Naive thymus-derived CD8-positive, alpha-beta T cell (primary cell): Measurements from ENCODE around the gene HGFAC. TPM values are rescaled to one million over a fixed set of nuclear protein-coding genes. Genes with fewer than 3 reads are reported as not detected.

Source experiments
- ATAC-seq, 2 donors: fragments of 150-1000 bp; cut with Tn5 transposase in 1 of 2; sonication (Bioruptor Pico), chemical (Tn5 transposase) in 1 of 2; 1 replicate in 1 of 2; 2 replicates in 1 of 2; pipeline ENCODE4 v1.10.0; 2021; ENCODE audit warnings: mild to moderate bottlenecking in 2 of 2, moderate library complexity in 2 of 2
- POLR2A ChIA-PET: fragments of 350-600 bp; sonication (Branson Sonifier 250); formaldehyde crosslinking; loops from one replicate; lab custom pipeline; 2021; ENCODE audit warnings: antibody characterized with exemption; lab: Charles Lee
- DNase-seq, 10 donors: peaks; one replicate each; pipeline versions ENCODE4 v3.0.0 to v3.0.0-alpha.2; 2020 to 2022
- H3K27ac Mint-ChIP-seq, 10 donors: one replicate each; pipeline ENCODE4 v1.8.0; 2020 to 2022; ENCODE audit warnings: mild to moderate bottlenecking in 10 of 10, mixed read lengths in 10 of 10, moderate library complexity in 4 of 10, inconsistent platforms in 1 of 10
- H3K27me3 Mint-ChIP-seq, 5 donors: one replicate each; pipeline ENCODE4 v1.8.0; 2021 to 2022; ENCODE audit warnings: mixed read lengths in 5 of 5
- H3K36me3 Mint-ChIP-seq, 3 donors: one replicate each; pipeline ENCODE4 v1.8.0; 2020 to 2022; ENCODE audit warnings: mixed read lengths in 3 of 3, mild to moderate bottlenecking in 2 of 3, inconsistent platforms in 1 of 3
- H3K4me1 Mint-ChIP-seq, 4 donors: one replicate each; pipeline ENCODE4 v1.8.0; 2021 to 2022; ENCODE audit warnings: mixed read lengths in 4 of 4
- H3K4me3 Mint-ChIP-seq, 10 donors: one replicate each; pipeline ENCODE4 v1.8.0; 2020 to 2022; ENCODE audit warnings: mild to moderate bottlenecking in 10 of 10, mixed read lengths in 10 of 10, moderate library complexity in 6 of 10, inconsistent platforms in 1 of 10
- H3K9me3 Mint-ChIP-seq, 9 donors: one replicate each; pipeline ENCODE4 v1.8.0; 2020 to 2022; ENCODE audit warnings: mixed read lengths in 9 of 9, mild to moderate bottlenecking in 3 of 9, inconsistent platforms in 1 of 9, moderate library complexity in 1 of 9
- polyA plus RNA-seq, 3 donors: library from polyadenylated mRNA; unstranded; fragments of 300-500 nt; fragmentation: Illumina TruSeq; gene quantifications; one replicate each; pipeline ENCODE4 v1.2.3, GENCODE V29; 2021
- total RNA-seq, 8 experiments: library from RNA in 2 of 8; stranded (reverse) in 2 of 8; gene quantifications; one replicate each; pipeline ENCODE4 v1.2.3 and lab custom pipeline; 2021 to 2026

HGFAC gene
- not detected for total RNA-seq
- not detected for polyA plus RNA-seq
- total RNA-seq (lab: John Stamatoyannopoulos, UW): 0 to 0.17 (median 0) reads per million in 6 experiments

DNA sequence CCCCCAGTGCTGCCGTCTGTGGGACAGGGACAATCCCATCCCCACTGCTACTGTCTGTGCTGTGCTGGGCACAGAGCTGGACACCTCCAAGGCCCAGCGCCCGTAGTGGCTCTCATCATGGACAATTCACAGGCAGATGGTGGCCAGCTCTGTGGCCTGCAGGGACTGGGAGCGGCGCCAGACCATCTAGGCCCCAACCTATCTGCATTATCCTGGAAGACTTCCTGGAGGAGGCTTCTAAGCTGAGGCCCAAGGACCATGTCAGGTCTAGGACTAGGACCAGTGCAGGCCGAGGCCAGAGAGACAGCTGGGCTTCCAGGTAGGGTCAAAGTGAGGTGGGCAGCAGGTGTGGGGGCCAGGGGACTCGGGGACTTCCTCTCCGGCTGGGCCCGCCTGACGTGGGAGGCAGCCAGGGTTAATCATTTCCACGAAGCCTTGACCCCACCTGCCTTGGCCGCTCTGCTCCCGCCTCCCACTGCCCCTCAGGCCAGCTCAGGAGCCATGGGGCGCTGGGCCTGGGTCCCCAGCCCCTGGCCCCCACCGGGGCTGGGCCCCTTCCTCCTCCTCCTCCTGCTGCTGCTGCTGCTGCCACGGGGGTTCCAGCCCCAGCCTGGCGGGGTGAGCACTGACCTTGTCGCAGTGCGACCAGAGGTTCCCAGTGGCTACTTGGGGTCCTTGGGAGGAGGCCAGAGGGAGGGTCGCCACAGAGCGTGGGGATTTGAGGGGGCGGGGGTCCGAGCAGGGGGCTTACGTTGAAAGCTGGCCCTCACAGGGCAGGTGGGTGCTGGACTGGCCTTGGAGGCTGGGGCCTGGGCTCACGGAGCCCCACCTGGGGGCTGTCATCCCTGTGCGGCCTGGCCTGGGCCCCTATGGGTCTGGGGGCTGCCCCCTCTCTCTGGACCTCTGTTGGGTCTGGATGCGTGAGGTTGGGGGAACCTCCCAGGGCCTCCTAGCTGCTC, at the start of gene HGFAC:
TSS of gene HGFAC (plus strand) at position 468 of the 959 bp plus-strand sequence. CDS start at position 502, 34 bp downstream.
- H3K27ac Mint-ChIP-seq: no peak within 1 kb of the TSS
- H3K27me3 Mint-ChIP-seq: no peaks in the 10 kb centered on the region
- no peak for DNase-seq
- no peak within 1 kb of the TSS for H3K4me3 Mint-ChIP-seq
- no peaks in the 10 kb centered on the region for H3K36me3 Mint-ChIP-seq
- ATAC-seq: no peak
- H3K9me3 Mint-ChIP-seq: no peaks in the 10 kb centered on the region
- POLR2A ChIA-PET: no interaction called here
- H3K4me1 Mint-ChIP-seq: no peaks in the 10 kb centered on the region

DNA sequence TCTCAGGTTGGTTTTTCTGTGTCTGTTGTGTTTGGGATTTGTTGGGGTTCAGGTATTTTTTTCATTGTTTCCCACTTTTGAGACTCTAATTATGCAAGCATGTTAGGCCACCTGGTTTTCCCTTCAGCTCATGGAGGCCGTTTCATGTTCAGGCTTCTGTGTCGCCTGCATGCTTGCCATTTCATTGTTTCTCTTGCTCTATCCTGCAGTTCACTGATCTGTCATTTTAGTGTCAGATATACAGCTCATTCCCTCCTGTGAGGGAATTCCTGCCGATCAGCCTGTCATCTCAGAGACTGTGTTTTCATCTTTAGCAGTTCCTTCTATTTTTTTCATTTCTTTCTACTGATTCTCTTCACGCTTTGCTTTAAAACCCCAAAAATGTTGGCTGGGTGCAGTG, 49.4 kb upstream of the HGFAC start:
- Mint-ChIP-seq H3K4me3 (no peak overlapping the region), H3K4me1 (peaks cover 0 to 24% (median 5%) of the 10 kb centered on the region in 4 donors), H3K27me3 (peaks cover 2 to 29% (median 13%) of the 10 kb centered on the region in 5 donors), H3K36me3 (peaks cover 0 to 11% (median 4%) of the 10 kb centered on the region in 3 donors), H3K27ac (peak overlapping the region in 2 of 10 donors; percentile 64 to 66), H3K9me3 (peaks cover 0 to 9% (median 0%) of the 10 kb centered on the region in 9 donors)
- POLR2A ChIA-PET: no interaction called here
- DNase-seq (no peak), ATAC-seq (no peak)

DNA sequence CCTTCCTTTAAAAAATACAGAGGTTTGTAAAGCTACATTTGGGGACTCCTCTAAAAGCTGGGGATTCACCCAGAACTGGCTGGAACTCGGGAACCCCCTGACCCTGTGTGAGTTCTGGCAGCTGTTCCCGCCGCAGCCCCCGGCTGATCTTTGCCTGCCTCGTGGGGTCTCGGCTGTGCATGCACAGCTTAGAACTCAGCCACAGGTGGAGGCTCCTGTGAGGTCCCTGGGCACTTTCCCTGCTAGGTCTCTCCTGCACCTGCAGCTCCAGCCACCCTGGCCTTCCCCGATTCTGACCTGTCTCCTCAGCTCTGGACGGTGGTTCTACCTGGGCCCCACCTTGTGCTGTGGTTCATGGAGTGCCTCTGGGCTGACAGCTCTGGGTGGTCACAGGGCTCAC, 48.6 kb upstream of the HGFAC start:
- POLR2A ChIA-PET: no interaction called here
- H3K4me3 Mint-ChIP-seq: no peak overlapping the region
- peaks cover 0 to 9% (median 0%) of the 10 kb centered on the region in 9 donors for H3K9me3 Mint-ChIP-seq
- DNase-seq (no peak), ATAC-seq (no peak)
- peaks cover 2 to 23% (median 13%) of the 10 kb centered on the region in 5 donors for H3K27me3 Mint-ChIP-seq
- peaks cover 0 to 16% (median 5%) of the 10 kb centered on the region in 4 donors for H3K4me1 Mint-ChIP-seq
- peaks cover 0 to 11% (median 4%) of the 10 kb centered on the region in 3 donors for H3K36me3 Mint-ChIP-seq
- H3K27ac Mint-ChIP-seq: no peak overlapping the region

DNA sequence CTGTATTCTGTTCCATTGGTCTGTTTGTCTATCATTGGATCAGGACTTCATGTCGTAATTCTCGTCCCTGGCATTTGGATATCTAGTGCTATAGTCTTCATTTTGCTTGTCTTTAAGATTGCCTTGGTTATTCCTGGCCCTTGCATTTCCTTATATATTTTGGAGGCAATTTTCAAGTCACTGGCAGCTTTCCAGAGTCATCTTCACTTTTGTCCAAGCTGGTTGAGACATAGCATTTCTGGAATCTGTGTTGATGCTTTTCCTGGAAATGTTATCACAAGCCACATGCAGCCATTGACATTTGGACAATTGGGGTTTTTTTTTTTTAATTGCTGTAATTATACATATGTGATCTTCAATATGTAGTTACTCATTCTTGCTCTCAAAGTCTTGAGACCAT, 45.2 kb upstream of the HGFAC start:
- POLR2A ChIA-PET: no interaction called here
- H3K4me3 Mint-ChIP-seq: no peak overlapping the region
- ATAC-seq: no peak

DNA sequence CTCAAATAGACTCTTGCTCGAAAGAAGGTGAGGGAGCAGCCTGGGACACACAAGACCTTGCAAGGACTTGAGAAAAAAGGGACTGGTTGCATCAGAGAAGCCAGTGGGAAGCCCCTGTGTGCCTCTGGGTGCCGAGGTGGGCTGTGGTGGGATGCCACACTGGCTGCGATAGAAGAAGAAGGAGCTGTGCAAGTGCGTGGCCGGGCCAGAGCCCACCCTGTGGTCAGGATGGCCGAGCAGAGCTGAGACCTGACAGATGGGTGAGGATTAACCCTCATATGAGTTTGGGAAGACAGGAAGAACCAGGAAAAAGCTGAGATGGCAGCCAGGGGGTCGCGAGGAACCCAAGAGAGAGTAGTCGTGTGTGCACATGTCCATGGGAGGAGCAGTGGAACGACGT, 44.6 kb upstream of the HGFAC start:
- Mint-ChIP-seq H3K9me3 (peaks cover 0 to 9% (median 0%) of the 10 kb centered on the region in 9 donors), H3K27ac (no peak overlapping the region)

More for the DNA sequence above, 45.2 kb upstream of the HGFAC start:
- Mint-ChIP-seq H3K27me3 (peaks cover 0 to 5% (median 0%) of the 10 kb centered on the region in 5 donors), H3K27ac (no peak overlapping the region), H3K4me1 (peaks cover 0 to 7% (median under 1%) of the 10 kb centered on the region in 4 donors), H3K9me3 (peaks cover 0 to 9% (median 0%) of the 10 kb centered on the region in 9 donors), H3K36me3 (peaks cover 0 to 11% (median 4%) of the 10 kb centered on the region in 3 donors)
- no peak for DNase-seq

DNA sequence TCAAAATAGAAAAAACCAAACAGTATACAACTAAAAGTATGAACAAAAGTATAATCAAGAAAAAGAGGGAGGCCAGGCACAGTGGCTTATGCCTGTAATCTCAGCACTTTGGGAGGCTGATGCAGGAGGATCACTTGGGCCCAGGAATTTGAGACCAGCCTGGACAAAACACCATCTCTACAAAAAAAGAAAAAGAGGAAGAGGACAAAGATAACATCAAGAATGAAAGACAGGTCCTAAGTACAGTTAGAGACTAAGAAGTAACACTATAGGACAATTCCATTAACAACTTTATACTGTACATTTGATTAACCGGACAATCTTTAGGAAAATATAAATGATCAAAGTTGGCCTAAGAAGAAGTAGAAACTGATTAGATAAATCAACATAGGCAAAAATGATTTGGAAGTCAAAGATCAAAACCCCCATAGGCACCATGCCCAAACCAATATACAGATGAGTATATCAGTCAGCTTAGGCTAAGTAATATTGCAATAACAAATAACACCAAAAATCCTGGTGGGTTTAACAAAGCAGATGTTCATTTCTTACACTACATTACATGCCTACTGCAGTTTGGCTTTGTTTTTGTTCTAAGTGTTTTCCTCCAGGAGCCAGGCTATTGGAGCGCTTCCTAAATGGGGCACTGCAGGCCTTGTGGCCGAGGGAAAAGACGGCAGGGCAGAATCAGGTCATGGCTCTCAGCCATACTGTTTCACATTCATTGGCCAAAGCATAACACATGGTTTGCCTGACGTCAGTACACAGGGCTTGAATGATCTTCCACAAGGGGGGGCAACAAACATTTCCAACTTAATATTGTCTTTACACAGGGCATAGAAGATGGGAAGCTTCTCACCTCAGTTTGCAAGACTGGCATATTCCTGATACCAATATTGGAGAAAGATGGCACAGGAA, 42.2 kb upstream of the HGFAC start:
- Mint-ChIP-seq H3K4me1 (peaks cover 0 to 17% (median under 1%) of the 10 kb centered on the region in 4 donors), H3K4me3 (no peak overlapping the region), H3K36me3 (peaks cover 0 to 11% (median 4%) of the 10 kb centered on the region in 3 donors), H3K27ac (no peak overlapping the region), H3K27me3 (no peaks in the 10 kb centered on the region), H3K9me3 (peaks cover 0 to 9% (median 0%) of the 10 kb centered on the region in 9 donors)
- POLR2A ChIA-PET: no interaction called here
- ATAC-seq (peak in 1 of 2 donors; percentile 63), DNase-seq (no peak)

More for the DNA sequence above, 44.6 kb upstream of the HGFAC start:
- H3K36me3 Mint-ChIP-seq: peaks cover 0 to 11% (median 4%) of the 10 kb centered on the region in 3 donors
- peaks cover 0 to 5% (median 0%) of the 10 kb centered on the region in 5 donors for H3K27me3 Mint-ChIP-seq
- POLR2A ChIA-PET: no interaction called here
- no peak for DNase-seq
- peaks cover 0 to 7% (median under 1%) of the 10 kb centered on the region in 4 donors for H3K4me1 Mint-ChIP-seq
- ATAC-seq: no peak
- H3K4me3 Mint-ChIP-seq: no peak overlapping the region

DNA sequence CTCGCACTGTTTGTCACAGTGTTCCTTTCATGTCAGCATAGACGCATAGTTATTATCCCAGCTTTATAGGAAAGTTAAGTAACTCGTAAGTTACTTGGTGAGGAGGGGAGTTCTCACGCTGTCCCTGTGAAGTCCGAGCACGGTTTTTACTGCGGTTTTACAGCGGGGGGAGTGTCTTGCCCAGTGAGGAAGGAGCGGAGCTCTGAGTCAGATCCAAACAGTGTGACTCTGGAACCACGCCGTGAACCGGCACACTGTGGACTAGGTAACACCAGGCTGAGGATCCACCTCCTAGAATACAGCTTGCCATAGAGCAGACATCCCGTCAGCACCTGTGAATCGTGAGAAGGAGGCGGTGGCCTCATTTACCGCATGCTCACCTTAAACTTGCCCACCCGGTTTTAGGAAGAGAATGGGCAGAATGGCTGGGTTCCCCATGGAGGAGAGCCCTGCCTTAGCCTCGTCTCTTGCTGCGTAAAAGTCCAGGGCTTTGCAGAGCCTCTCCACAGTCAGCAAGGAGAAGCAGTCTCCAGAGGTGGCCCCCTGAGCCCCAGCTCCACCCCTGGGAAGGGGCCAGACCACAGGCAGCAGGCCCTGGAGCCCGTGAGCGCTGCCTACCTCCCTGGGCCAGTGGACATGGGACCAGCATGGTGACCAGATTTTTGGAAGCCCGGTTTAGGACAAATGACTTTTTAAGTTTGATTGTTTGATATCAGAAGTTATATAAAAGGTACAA, 40.2 kb upstream of the HGFAC start:
- Mint-ChIP-seq H3K4me3 (no peak overlapping the region), H3K27ac (no peak overlapping the region), H3K4me1 (peaks cover 0 to 17% (median under 1%) of the 10 kb centered on the region in 4 donors), H3K27me3 (no peaks in the 10 kb centered on the region), H3K36me3 (peaks cover 0 to 5% (median 0%) of the 10 kb centered on the region in 3 donors), H3K9me3 (peaks cover 0 to 2% (median 0%) of the 10 kb centered on the region in 9 donors)
- DNase-seq (peak in 1 of 10 donors; percentile 4), ATAC-seq (no peak)
- POLR2A ChIA-PET: no interaction called here

DNA sequence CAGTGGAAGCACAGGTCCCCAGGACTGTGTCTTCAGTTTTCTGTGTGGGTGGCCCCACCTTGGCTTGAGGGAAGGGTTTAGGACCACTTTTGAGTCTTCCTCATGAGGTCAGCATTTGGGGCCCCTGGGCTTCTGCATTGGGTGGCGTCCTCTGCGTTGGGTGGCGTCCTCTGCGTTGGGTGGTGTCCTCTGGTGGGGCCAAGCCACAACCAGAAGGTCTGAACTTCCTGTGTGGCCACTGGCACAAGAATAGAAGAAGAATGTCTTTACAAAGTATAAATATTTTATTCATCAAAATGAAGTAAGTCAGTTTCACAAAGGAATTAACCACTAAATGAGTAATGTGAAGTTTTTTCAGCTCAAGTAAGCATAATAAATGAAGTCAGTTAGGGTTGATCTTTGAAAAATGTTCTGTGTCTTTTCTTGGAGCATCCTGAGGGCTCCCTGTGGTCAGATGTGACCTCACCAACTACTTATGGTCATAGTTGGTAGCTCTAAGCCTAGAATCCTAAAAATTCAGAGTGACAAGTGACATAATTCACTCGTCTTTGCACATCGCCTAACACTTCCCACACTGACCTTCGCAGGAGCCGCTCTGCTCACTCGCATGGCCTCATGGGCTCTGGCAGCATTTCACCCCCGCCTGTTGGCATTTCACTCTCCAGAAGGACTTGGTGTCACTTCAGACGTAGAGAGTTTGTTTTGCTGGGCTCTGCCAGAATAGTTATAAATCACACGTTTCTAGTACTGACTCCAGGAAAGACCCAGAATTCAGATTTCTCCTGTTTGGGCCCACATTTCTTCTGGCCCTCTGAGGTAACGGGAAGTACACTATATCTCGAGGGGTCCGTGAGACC, 39.0 kb upstream of the HGFAC start:
- peaks cover 0 to 17% (median 0%) of the 10 kb centered on the region in 4 donors for H3K4me1 Mint-ChIP-seq
- DNase-seq: no peak
- POLR2A ChIA-PET: no interaction called here
- H3K27ac Mint-ChIP-seq: no peak overlapping the region
- no peaks in the 10 kb centered on the region for H3K9me3 Mint-ChIP-seq
- H3K36me3 Mint-ChIP-seq: no peaks in the 10 kb centered on the region
- H3K27me3 Mint-ChIP-seq: no peaks in the 10 kb centered on the region
- no peak for ATAC-seq
- H3K4me3 Mint-ChIP-seq: no peak overlapping the region

DNA sequence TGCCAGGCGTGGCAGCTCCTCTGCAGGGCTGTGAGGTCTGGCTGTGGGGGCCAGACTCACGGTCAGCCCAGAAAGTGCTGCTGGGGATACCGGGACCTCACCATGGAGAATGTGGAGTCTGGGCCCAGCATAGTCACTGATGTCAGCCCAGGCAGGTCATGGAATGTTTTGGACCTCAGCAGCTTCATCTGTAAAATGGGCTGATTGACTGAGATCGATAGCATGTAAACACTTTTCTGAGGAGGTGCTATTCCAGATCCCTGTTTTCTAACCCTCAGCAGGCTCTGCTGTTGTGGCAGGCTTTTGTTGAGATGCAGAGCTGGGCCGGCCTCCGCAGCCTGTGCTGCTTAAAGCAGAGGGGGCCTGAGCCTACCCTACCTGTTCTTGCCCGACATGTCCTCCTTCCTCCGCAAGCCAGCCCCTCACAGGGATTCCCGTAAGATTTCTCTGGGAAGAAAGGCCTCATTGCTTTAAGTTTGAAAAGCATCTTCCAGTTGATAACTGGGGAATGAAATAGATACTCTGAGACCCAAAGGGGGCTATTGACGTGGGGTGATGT, 38.3 kb upstream of the HGFAC start:
- POLR2A ChIA-PET: no interaction called here
- no peak for DNase-seq
- Mint-ChIP-seq H3K27me3 (no peaks in the 10 kb centered on the region), H3K9me3 (no peaks in the 10 kb centered on the region), H3K4me3 (no peak overlapping the region), H3K4me1 (peaks cover 0 to 17% (median 0%) of the 10 kb centered on the region in 4 donors), H3K36me3 (no peaks in the 10 kb centered on the region), H3K27ac (no peak overlapping the region)
- no peak for ATAC-seq

DNA sequence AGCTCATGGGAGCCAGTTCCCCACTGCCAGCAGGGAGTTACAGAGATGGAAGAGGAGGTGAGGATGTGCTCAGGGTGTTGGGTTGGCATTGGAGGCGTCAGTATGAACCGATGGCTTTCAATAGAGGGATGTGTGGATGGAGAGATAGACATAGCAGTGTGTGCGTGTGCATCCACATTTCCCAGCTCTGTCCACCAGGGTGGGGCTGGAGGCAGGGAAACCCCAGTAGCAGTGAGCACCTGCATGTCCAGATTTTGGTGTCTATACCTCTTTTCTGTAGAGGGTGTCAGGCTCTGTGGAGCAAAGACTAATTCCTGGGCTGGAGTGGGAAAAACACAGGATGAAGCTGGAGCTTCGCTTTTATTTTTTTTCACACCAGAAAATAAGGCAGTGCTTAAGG, 37.2 kb upstream of the HGFAC start:
- H3K36me3 Mint-ChIP-seq: no peaks in the 10 kb centered on the region
- no peak overlapping the region for H3K4me3 Mint-ChIP-seq
- ATAC-seq (no peak), DNase-seq (no peak)
- no peaks in the 10 kb centered on the region for H3K9me3 Mint-ChIP-seq
- no peak overlapping the region for H3K27ac Mint-ChIP-seq
- peaks cover 0 to 12% (median 0%) of the 10 kb centered on the region in 4 donors for H3K4me1 Mint-ChIP-seq
- POLR2A ChIA-PET: no interaction called here
- H3K27me3 Mint-ChIP-seq: no peaks in the 10 kb centered on the region

DNA sequence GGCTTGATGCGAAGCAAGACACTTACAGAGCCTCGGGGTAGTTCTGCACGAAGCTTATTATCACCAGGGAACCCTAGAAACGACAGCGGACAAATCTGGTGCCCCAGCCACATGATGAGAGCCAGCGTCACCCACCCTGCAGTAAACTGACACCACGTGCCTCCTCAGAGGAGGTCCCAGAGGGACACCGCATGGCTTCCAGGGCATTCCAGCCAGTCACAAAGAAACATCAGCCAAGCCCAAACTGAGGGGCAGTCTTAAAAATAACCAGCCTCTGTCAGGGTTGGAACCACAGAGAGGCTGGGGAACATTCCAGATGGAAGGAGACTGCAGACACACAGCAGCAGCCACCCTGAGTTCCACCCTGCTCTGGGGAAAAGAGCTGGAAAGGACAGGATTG, 36.6 kb upstream of the HGFAC start:
- DNase-seq (peak in 1 of 10 donors; percentile 6), ATAC-seq (no peak)
- Mint-ChIP-seq H3K27ac (peak overlapping the region in 1 of 10 donors; percentile 36), H3K9me3 (no peaks in the 10 kb centered on the region), H3K27me3 (no peaks in the 10 kb centered on the region), H3K4me1 (peaks cover 0 to 10% (median 0%) of the 10 kb centered on the region in 4 donors), H3K36me3 (no peaks in the 10 kb centered on the region), H3K4me3 (no peak overlapping the region)
- POLR2A ChIA-PET: no interaction called here
